Neural cell (in vitro differentiated cells): Measurements from ENCODE around the gene ZSCAN31.

Experiments
- CTCF ChIP-seq: fragments of 450-650 bp; IDR thresholded peaks from 2 replicates; pipeline ENCODE4 v1.5.1; 2014; ENCODE audit warnings: antibody characterized with exemption, mild to moderate bottlenecking, moderate library complexity; ENCODE audit not compliant: poor library complexity, severe bottlenecking
- EP300 ChIP-seq: fragments of 450-650 bp; conservative IDR thresholded peaks from 2 replicates; pipeline ENCODE4 v1.6.1; 2014; ENCODE audit warnings: antibody characterized with exemption, mild to moderate bottlenecking, moderate library complexity; ENCODE audit not compliant: poor library complexity, severe bottlenecking
- EZH2 ChIP-seq: fragments of 200-600, 300-800 bp; shearing (Covaris generic), sonication (generic); IDR thresholded peaks from 2 replicates; pipeline ENCODE4 v1.6.1; 2014; ENCODE audit warnings: antibody characterized with exemption, low read length, borderline replicate concordance, mild to moderate bottlenecking; ENCODE audit not compliant: insufficient read depth, poor library complexity, severe bottlenecking
- MXI1 ChIP-seq: fragments of 450-650 bp; conservative IDR thresholded peaks from 2 replicates; pipeline ENCODE4 v1.6.1; 2014; ENCODE audit warnings: antibody characterized with exemption, mild to moderate bottlenecking; ENCODE audit not compliant: poor library complexity, severe bottlenecking
- POLR2AphosphoS5 ChIP-seq: IDR thresholded peaks from 2 replicates; pipeline ENCODE4 v1.6.1; 2012
- RAD21 ChIP-seq: fragments of 450-650 bp; conservative IDR thresholded peaks from 2 replicates; pipeline ENCODE4 v1.6.1; 2014; ENCODE audit warnings: antibody characterized with exemption, mild to moderate bottlenecking, moderate library complexity
- REST ChIP-seq: IDR thresholded peaks from 2 replicates; pipeline ENCODE4 v1.6.1; 2012; ENCODE audit warnings: borderline replicate concordance
- TAF1 ChIP-seq: IDR thresholded peaks from 2 replicates; pipeline ENCODE4 v1.6.1; 2012; ENCODE audit warnings: low read depth

DNA sequence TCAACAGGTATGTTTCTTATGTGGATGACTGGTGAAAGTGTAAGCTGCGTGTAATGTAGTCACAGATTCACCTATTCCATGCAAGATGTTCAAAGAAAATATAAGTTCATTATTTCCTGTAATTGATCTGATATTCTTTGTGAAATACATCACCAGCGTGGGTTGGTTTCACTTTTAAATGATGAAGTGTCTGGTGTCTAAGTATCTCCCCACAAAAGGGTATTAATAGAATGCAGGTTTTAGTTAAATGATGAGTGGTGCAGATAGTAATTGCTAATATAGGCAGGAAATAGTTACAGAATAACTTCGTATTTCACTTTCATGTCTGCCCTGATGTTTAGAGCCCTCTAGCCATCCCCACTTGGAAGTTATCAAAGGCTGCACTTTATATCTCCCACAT is 32.4 kb downstream of the ZSCAN31 start:
- no peak for TF ChIP-seq CTCF
- no peak for TF ChIP-seq TAF1
- no peak for TF ChIP-seq REST
- TF ChIP-seq EZH2 = no peak
- TF ChIP-seq POLR2AphosphoS5 = no peak
- TF ChIP-seq RAD21 = no peak
- TF ChIP-seq EP300 = no peak
- TF ChIP-seq MXI1 = no peak
